Measurements from ENCODE around the gene PCGF3.
"Not testable (repeated sequence)": the region's sequence is repeated elsewhere in the genome, so short reads cannot be mapped to it uniquely, and the experiment has no call there.

PCGF3 gene

DNA sequence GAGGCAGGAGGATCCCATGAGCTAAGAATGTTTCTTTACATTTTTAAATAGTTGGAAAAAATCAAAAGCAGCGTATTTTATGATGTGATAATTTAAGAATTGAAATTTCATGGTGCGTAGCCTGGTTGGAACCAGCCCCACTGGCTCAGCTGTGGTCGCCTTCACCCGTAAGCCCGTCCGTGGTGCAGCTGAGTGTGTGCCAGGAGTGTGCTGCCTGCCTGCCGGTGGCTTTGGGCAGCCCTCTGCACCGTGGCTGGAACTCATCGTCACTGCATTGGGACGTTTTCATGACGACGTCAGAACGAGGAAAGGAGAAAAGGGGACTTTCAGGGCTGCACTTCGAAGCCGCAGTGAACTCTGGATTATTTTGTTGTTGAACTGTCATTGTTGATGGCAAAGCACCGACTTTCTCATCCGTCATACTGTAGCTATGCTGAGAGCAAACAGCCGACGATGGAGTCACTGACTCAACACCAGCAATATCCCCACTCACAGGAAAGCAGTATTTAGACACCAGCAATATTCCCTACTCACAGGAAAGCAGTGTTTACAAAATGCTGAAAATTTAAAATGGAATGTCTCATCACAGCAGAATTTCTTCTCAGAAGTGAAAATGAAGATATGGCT is 35.1 kb downstream of the PCGF3 start:
- no peak for DNase-seq (ENCODE audit: low read depth in 2 of 2)

DNA sequence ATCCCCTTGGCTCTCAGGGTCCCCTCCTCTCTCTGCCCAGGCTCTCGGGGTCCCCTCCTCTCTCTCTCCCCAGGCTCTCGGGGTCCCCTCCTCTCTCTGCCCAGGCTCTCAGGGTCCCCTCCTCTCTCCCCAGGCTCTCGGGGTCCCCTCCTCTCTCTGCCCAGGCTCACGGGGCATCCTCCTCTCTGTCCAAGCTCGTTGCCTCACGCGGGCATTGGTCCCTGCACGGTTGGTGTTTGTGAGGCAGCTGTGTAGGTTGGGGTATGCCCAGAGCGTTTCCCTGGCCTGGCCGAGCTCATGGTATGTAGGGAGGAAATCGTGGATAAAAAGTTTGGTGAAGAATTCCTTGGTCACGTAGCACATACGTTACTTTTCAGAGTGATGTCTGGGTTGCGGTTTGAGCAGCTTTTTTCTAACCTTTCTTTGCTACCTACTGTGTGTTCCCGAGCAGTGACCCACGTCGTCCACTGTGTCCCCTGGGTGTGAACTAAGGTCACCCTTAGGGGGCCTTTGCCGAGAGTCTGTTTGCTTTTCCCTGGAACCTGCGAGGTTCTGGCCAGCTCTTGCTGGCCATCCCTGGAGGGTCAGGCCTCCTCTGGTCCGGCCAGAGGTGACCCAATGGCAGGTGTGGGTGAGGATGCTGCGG is 36.6 kb downstream of the PCGF3 start:
- DNase-seq (ENCODE audit: low read depth in 2 of 2), result no peak

DNA sequence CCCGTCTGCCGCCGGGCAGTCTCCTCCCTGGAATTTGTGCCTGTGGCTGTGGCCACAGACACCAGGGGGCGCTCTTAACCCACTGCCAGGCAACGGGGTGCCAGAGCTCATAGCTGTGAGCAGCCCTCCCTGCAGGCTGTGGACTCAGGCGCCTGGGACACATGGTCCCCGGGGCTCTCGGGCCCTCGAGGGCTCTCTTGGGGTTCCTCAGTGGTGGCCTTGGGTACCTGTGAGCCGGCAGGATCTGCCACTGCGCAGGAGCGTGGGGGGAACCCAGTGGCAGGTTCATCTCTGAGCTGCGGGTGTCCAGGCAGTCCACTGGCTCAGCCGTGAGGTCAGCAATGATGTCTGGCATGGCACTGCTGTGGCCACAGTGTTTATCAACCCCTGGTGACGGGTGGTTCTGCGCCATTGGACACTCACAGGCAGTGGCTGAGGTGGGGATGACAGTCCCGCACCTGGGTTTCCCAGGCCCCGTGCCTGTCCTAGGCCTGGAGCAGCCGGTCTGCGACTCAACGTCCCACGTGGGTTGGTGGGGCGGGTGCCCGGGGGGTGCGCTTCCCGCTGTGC is 37.2 kb downstream of the PCGF3 start:
- DNase-seq (ENCODE audit: low read depth in 2 of 2), result peak; percentile 74 to 79

DNA sequence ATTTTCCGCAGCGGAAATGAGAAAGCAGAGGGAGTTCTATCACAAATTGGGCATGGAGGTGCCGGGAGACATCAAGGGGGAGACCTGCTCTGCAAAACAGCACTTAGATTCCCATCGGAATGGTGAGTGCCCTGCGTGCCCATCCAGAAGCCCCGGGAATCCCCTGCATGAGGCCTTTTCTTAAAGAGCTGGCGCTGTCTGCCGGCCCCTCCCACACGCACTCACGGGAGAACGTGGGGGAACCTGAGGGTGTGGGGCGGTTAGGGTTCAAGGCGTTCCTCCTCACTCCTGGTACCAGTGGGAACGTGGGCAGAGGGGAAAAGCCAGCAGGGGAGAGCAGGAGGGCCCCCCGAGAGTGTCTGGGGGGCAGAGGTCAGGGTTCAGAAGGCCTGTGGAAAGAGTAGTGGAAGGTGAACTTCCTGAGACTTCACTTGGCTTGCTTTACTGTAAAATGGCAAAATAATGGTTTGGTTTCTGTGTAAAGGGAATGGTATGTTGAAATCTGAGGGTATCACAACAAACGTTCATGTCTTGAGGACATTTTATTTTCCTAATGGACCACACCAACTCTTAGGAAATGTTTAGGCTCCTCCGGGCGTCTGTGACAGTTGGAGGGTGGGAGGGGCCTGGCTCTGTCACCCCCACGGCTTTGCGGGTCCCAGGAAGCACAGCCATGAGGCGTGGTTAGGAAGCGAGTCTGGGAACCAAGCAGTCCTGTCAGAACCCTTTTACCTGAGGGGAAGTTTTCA is 38.0 kb downstream of the PCGF3 start:
- DNase-seq (ENCODE audit: low read depth in 2 of 2), result no peak

DNA sequence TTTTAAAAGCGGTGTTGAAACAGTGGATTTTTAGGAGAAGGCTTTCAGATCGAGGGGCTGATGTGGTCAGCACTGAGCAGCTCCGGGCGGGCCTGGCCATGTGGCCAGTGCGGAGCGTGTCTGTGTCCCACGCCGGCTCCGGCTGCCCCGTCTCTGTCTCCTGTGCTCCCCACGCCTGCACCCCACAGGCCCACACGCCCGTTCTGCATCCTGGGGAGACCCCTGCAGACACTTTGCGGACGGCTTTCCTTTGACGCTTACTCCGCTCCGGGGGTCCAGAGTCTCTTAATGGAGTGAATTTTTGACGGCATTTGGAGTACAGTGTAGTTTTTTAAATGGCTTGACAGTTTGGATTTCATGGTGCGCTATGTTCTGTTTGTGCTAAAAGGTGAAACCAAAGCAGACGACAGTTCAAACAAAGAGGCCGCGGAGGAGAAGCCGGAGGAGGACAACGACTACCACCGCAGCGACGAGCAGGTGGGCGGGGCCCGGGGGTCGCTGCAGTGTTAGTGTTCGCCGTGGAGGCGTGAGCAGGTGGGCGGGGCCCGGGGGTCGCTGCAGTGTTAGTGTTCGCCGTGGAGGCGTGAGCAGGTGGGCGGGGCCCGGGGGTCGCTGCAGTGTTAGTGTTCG is 38.7 kb downstream of the PCGF3 start:
- no peak for DNase-seq (ENCODE audit: low read depth in 2 of 2)

DNA sequence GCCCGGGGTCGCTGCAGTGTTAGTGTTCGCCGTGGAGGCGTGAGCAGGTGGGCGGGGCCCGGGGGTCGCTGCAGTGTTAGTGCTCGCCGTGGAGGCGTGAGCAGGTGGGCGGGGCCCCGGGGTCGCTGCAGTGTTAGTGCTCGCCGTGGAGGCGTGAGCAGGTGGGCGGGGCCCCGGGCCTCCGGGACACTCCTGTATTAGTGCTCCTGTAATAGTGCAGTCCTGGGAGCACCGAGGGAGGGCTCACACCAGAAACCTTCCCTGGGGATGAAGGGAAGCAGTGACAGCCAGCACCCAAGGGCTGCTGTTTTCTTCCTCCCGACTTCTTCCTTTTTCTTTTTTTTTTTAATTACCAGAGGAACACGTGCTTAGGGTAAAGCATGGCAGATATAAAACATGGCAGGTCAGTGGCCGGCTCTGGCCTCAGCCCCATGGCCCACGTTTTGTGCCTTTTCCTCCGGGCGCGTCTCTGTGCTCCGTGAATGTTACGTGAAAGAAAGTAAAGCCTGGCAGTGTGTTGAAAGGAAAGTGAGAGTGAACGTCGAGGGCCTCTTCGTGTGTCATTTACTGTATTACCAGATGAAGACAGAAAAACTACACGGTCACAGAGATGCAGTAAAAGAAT is 42.0 kb downstream of the PCGF3 start:
- no peak for DNase-seq (ENCODE audit: low read depth in 2 of 2)

DNA sequence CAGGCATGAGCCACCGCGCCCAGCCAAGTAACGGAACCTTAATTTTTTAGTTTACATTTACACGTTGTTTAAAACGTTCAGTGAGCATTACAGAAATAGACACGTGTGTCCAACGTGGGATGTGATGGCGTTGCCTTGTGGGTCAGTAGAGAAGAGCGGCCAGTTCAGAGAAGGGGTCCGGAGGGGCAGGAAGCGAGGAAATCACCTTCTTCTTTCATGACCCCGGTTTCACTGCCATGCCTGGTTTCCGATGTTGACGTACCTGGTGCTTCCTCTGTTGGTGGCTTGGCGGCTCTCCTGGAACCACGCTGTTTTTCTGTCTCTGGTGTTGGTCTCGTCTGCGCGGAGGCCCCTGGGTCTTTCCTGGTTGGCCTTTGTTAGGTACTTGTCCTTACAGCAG is 42.8 kb downstream of the PCGF3 start:
- DNase-seq (ENCODE audit: low read depth in 2 of 2), result no peak

DNA sequence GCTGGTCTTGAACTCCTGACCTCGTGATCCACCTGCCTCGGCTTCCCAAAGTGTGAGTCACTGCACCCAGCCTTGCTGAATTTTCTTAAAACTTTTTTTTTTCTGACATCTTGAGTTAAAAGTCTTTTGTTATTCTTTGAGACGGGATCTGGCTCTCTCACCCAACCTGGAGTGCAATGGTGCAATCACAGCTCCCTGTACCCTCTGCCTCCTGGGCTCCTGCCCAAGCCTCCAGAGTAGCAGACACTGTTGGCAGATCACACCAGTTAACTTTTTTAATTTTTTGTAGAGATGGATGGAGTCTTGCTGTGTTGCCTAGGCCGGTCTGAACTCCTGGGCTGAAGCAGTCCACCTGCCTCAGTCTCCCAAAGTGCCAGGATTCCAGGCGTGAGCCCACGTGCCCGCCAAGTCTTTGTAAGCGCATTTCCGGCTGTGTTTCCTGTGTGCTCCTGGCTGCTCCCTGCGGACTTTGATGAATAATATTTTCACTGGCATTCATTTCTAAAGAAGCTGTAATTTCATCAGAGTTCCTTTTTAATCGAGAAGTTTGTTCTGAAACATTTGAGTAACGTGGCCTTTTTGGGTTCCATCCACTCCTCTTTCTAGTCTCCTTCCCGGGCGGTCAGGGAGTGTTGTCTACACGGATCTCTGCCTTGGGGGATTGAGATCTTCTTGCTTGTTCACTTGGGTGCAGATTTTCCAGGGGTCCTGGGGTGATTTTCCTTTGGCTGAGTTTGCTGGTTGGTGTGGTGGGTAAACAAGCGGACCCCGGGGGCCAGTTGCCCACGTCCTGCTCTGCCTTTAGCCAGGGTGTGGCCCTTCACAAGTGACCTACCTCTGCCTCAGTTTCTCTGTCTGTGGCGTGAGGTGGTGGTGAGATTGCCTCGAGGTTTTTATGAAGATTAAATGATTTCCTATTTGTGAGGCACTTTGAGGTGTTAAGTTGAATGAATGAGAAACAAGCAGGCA is 44.4 kb downstream of the PCGF3 start:
- DNase-seq (ENCODE audit: low read depth in 2 of 2), result no peak

DNA sequence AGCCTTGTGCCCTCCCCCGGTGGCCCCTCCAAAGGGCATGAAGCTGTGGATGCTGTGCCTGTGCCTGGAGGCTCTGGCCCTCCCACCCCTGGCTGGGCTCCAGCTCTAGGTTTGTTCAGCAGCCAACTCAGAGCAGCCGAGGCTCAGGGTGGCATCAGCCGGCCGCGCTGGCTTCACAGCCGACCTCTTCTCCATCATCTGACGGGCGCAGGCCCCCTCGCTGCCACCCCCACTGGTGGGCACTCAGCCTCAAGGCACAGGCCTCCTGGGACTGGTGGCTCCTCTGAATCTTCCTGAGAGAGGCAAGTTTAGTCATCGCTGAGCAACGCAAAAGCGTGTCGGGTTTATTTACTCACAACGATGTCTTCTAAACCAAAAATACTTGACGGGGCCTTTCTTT is 46.0 kb downstream of the PCGF3 start:
- DNase-seq (ENCODE audit: low read depth in 2 of 2), result no peak

DNA sequence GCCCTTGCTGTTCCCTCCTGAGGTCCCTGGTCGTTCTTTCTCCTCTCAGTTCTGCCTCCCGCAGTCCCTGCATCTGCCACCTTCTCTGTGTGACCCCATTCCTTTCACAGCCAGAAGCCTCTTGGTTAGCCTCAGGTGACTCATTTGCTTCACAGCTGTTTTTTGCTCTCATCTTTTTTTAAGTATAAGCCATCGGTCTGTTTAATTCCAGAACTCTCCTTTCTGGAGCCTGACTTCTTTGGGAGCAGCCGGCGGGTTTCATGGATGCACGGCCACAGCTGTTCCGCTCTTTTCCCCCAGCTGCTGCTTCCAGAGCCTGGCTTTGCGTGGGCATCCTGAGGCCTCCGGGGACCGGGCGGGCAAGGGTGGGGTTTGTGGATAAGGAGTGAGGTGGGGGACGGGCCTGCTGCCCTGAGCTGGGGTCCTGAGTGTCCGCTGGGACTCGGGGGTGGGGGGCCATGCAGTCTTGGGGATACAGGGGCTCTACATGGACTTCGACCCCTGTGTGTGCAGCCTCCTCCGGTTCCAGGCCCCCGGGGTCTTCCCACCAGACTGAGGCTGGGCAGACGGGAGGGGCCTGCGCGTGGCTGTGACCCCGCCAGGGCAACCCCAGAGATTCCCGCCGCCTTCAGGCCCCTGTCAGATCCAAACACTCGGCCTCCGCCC is 46.7 kb downstream of the PCGF3 start:
- DNase-seq (ENCODE audit: low read depth in 2 of 2), result no peak

DNA sequence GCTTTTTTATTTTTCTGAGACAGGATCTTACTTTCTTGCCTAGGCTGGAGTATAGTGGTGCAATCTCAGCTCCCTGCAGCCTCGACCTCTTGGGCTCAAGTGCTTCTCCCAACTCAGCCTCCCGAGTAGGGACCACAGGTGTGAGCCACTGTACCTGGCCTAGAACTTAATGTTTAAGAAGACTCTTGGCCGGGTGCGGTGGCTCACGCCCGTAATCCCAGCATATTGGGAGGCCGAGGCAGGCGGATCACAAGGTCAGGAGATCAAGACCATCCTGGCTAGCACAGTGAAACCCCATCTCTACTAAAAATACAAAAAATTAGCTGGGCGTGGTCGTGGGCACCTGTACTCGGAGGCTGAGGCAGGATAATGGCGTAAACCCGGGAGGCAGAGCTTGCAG is 47.6 kb downstream of the PCGF3 start:
- DNase-seq (ENCODE audit: low read depth in 2 of 2), result not testable (repeated sequence)

DNA sequence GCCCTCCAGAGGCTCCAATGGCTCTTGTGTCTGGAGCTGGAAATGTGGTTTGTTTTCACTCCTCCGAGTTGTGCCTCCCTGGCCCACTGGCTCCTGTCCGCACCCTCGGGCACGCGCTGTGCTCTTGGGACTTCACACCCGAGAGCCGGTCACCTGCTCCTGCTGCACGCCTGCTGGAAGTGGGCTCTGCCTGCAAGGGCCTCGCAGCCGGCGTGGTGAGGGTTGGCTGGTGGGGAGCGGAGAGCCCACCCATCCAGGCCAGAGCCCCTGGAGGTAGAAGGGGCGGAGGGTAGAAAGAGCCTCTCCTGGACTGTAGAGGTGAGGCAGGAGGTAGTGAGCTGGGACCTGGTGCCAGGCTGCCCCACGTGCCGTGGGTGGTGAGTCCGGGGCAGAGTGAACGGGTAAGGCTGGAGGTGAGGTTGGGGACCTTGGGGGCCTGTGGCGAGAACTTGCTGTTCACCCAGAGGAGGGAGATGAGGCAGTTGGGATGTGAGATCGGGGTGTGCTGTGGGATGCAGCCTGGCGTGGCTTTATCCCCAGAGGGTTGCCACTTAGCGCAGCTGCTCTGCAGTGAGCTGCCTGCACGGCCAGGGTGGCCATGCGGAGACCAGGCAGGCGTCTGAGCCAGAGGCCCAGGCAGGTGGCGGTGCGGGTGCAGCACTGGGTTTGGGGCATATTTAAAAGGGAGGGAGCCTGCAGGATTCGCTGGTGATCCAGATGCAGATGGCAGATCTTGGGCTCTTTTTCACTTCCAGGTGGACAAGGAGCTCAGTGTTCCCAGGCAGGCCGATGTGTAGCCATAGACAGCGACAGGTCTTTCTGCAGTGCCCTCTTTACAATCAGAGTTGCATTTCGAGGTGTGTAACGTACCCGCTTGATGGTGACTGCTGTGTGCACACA is 48.8 kb downstream of the PCGF3 start:
- no peak for DNase-seq (ENCODE audit: low read depth in 2 of 2)

DNA sequence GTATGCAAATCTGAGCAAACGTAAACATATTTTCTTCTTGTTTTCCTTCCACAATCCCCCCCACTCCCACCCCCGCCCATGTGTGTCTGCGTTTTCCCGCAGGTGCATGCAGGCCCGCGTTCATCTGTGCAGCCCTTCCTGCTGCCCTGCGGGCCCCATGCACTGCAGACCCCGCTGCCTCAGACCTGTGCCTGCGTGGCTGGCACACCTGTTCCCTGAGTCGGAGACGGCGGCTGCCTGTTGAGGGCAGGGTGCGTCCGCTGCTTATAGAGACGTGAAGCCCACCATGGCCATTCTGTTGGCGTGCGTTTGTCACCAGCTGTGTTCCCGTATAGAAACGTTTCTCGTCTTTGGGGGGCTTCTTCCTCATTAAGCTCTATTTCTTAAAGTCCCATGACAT is 51.5 kb downstream of the PCGF3 start:
- no peak for DNase-seq (ENCODE audit: low read depth in 2 of 2)

DNA sequence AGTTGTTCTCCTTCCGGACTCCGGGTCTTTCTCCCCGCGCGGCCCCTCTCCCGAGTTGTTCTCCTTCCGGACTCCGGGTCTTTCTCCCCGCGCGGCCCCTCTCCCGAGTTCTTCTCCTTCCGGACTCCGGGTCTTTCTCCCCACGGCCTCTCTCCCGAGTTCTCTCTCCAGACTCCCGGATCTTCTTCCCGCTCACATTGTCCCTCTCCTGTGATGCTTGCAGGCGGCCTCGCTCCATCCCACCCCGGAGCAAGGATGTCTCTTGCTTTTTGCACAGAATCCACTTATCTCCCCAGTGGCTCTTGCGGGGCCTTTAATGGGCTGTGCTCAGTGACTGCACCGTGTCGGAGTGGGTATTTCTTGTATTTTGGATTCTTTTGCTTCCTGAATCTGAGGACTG is 54.2 kb downstream of the PCGF3 start:
- not testable (repeated sequence) for DNase-seq (ENCODE audit: low read depth in 2 of 2)

DNA sequence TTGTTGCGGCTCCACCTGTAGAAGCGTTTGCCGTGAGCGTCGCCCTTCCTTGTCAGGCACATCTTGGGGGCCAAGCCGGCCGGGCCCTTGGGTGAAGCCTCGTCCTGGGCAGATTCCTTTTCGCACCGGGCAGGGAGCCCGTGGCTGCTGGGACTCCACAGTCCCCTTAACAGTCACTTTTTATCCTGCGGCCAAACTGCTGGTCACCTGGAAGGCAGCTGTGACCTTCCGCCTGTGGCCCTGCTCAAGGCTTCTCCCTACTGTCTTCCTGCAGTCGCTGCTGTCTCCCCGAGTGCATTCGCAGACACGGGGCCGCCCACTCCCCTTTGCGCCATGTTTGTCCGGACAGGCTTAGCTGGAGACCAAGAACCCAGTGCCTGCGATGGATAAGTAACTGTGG is 55.0 kb downstream of the PCGF3 start:
- DNase-seq (ENCODE audit: low read depth in 2 of 2), result no peak

DNA sequence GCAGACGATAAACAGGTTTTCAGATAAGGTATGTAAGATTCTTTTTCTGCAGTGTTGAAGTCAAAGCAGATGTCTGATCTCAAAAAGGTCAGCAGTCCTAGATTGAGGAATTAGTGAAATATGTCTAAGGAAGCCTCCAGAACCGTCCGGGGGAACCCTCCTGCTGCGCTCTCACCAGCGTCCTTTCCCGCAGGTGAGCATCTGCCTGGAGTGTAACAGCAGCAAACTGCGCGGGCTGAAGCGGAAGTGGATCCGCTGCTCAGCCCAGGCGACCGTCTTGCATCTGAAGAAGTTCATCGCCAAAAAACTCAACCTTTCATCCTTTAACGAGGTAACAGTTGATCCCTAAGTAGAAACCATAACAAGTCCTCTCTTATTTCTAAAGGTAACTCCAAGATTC is 55.5 kb downstream of the PCGF3 start:
- DNase-seq (ENCODE audit: low read depth in 2 of 2), result no peak

DNA sequence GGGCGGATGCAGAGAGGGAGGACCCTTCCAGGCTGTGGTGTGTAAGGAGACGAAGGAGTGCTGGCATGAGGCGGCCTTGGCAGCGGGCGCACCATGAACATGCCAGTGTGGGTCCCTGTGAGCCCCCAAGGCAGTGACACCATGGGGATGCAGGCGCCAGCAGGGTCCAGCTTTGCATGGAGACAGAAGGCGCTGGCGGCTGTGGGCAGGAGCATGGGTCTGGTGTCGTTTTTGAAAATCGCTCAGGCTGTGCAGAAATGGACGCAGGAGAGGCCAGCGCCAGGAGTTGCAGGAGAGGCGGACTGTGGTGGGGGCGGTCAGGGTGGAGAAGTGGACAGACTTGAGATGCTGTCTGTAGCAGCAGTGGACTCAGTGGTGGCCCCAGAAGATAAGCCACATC is 56.1 kb downstream of the PCGF3 start:
- no peak for DNase-seq (ENCODE audit: low read depth in 2 of 2)

DNA sequence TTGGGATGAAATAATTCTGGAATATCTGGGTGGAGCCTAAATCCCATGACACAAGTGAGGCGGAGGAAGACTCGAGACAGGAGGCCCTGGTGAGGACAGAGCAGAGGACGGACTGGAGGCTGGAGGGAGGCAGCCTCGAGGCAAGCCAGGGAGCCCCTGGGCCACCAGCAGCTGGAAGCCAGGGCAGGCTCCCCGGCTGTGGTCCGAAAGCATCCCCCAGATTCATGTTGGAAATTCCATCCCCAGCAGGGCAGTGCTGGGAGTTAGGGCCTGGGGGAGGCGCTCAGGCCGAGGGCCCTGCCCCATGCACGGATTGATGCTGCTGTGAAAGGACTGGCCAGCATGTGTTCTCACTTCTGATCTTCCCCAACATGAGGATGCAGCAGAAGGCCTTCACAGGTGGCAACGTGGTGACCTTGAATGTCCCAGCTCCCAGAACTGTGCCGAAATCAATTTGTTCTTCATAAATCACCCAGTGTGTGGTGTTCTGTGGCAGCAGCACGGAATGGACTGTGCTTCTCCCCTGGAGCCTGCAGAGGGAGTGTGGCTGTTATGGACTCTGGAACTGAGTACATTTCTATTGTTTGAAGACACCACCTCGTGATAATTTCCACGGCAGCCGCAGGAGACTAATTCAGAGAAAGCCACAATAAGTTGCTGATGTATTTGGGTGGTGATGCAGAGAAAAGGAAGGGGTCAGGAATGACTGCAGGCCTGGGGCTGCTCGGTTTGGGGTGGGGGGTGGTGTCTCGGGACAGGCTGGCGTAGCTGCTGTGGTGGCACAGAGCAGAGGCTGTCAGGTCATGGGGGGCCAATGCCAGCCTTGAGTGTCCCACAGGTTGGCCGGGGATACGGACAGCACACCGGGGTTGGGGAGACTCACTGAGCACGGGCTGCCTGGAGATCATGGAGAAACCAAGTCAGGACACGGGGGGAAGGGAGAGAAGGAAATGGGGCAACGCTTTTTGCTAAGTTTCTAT is 56.9 kb downstream of the PCGF3 start:
- no peak for DNase-seq (ENCODE audit: low read depth in 2 of 2)

Measured in stimulated activated CD4-positive, alpha-beta T cell treated with anti-CD3 and anti-CD28 coated beads, Interleukin-1b, Interleukin-23, amount 100 ng/mL, for 4 hours (primary cell).